HG02938 (cell line): ENCODE data around the gene RPL6.
"Not testable (repeated sequence)": the region's sequence is repeated elsewhere in the genome, so short reads cannot be mapped to it uniquely, and the experiment has no call there.

Experiments
- ATAC-seq: cut with Tn5 transposase; IDR thresholded peaks from one replicate; pipeline ENCODE4 v1.9.1; 2021; ENCODE audit warnings: mild to moderate bottlenecking, moderate library complexity; ENCODE audit not compliant: unreplicated experiment

RPL6 gene

DNA sequence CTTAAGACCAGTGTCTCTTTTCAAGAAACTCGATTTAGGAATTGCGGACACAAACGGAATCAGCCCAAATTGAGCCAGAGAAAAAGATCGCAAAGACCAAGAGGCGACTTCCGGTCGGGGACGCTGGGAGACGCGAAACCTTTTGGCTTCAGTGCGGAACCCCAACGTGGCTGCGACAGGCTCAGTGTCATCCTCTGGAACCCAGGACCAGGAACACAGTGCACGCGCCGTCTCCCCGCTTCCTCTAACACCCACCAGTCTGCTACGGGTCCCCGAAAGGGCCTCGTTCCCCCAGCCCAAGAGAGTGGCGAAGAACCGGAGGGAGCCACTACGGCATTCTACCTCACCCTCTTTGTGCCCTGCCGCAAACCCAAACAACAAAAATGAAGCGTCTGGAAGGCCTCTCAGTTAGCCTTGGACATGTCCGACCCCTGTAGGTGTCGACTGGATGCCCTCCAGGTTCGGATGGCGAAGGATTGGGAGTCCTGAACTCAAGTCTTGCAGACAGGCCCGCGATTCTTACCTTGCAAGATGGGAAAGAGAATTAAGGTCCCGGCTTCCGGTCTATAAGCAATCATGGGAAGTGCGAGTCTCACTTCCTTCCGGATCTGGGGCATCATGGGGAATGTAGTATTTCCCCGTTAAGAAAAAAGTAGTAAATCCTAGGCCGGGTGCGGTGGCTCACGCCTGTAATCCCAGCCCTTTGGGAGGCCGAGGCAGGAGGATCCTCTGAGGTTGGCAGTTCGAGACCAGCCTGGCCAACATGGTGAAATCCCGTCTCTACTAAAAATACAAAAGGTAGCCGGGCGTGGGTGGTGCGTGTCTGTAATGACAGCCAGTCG, at the start of gene RPL6:
Gene RPL6, minus strand, starts transcription at position 542 of the 842 bp plus-strand sequence. CDS start 949 bp downstream, outside the sequence.
- ATAC-seq: peak; percentile 66

DNA sequence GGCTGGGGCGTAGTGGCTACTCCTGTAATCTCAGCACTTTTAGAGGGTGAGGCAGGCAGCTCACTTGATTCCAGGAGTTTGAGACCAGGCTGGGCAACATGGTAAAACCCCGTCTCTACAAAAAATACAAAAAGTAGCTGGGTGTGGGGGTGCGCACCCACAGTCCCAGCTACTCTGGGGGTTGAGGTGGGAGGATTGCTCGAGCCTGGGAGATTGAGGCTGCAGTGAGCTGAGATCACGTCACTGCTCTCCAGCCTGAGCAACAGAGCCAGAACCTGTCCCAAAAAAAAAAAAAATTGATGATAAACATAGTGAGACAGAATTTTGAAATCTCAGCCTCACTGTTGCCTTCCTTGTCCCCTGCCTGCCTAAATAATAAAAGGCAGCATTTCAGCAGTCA, 49.3 kb upstream of the RPL6 start:
- ATAC-seq: no peak

DNA sequence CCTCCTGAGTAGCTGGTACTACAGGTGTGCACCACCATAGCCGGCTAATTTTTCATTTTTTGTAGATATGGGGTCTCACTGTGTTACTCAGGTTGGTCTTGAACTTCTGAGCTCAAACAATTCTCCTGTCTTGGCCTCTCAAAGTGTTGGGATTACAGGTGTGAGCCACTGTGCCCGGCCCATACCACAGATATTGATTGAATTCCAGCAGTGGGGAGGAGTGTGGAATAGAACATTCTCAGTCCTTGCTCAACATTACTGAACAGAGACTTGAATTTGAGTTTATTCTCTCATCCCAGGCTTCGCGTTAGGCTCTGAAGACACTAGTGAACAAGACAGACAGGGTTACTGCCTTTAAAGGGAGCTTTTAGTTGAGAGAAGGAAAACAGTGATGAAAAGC, 48.9 kb upstream of the RPL6 start:
- no peak for ATAC-seq

DNA sequence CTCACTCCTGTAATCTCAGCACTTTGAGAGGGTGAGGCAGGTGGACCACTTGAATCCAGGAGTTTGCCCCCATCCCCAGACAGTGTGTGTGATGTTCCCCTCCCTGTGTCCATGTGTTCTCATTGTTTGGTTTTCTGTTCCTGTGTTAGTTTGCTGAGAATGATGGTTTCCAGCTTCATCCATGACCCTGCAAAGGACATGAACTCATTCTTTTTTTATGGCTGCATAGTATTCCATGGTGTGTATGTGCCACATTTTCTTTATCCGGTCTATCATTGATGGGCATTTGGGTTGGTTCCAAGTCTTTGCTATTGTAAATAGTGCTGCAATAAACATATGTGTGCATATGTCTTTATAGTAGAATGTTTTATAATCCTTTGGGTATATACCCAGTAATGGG, 47.7 kb upstream of the RPL6 start:
- not testable (repeated sequence) for ATAC-seq

DNA sequence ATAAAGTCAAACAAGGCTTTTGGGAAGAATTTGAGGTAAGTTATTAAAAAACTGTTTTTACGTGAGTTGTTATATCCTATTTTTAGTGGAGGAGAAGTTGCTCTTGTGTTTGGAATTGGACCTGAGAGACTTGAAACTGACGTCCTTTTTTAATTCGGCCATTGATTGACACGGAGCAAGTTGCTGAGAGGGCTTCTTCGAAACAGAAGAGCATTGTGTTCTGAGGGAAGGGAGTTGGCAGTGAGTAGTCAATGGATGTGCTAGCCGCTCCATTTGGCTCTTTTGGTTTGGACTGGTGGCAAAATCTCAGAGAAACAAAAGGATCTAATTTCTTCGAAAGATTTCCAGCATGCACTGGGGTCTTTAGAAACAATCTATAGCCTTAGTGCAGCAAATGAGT, 46.6 kb upstream of the RPL6 start:
- ATAC-seq: no peak

DNA sequence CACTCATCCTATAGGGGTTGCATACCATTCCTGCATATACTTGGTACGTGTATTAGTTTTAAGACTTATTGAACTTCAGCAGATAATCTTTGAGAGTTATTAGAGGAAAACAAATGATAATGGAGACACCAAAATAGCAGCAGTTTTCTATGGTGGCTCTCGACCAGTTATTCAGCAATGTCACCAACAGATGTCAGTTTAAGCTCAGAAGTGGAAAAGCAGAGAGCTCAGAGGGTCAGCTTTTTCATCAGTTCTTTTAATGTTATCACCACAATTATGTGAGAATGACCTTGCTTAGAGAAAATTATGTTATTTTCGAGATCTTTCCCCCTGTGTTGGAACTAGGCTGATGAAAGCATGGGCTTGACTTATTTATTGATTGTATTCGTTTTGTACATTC, 41.3 kb upstream of the RPL6 start:
- ATAC-seq: no peak

DNA sequence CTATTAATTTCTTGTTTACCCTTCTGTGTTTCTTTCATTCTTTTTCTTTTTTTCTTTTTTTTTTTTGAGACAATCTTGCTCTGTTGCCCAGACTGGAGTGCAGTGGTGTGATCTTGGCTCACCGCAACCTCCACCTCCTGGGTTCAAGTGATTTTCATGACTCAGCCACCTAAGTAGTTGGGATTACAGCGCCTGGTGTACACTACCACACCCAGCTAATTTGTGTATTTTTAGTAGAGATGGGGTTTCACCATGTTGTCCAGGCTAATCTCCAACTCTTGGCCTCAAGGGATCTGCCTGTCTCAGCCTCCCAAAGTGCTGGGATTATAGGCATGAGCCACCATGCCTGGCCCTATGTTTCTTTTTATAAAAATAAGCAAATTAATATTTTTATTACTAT, 38.8 kb upstream of the RPL6 start:
- not testable (repeated sequence) for ATAC-seq

DNA sequence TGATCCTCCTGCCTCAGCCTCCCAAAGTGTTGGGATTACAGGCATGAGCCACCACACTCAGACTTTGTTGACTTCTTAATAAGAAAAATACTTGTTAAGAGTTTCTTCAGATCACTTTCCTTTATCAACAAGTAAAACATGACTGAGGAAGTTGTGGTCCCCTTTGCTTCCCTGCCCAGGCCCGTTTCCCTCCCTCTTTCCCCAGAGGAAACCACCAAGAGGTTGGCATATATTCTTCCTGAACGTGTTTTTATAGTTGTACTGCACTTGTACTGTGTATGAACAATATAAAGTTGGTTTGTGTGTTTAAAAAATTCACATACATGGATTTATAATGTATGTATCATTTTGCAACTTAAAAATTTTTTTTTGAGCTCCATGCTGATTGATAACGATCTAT, 37.7 kb upstream of the RPL6 start:
- ATAC-seq: no peak

DNA sequence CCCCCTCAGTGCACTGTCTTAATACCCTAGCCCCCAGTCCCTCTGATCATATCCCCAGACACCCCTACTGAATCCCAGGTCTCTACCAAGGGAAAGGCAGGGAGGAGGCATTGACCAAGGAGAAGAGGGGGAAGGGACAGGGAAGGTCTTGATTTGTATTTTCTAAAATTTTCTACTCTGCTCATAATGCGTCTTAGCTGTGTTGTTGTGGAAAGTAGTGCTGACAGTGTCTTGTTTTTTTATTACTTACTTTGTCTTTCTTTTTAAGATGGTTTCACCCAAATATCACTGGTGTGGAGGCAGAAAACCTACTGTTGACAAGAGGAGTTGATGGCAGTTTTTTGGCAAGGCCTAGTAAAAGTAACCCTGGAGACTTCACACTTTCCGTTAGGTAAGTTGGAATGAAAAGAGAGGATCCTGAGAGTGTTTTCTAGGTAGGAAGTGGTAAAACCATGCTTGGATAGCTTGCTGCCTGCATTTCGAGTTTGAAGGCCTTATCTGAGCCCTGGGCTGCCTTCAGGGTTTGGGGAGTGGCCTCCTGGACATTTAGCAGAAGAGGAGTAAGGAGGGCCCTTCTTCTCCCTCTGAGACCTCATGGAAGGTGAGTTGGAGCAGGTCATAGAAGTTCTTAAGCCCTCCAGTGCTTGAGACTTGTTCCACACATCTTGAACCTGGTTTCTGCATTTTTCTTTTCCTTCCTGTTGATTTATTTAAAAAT, 36.8 kb upstream of the RPL6 start:
- ATAC-seq: no peak

DNA sequence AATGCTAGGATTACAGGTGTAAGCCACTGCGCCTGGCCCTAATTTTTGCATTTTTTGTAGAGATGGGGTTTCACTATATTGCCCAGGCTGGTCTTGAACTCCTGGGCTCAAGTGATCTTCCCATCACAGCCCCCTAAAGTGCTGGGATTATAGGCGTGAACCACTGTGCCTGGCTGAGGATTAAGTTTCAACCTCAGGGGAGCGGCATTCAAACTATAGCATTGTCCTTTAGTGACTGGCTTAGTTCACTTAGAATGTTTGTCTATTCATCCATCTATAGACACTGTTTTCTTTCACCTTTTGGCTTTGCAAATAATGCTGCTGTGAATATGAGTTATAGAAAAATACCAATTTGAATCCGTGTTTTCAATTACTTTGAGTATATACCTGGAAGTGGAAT, 34.5 kb upstream of the RPL6 start:
- ATAC-seq: no peak

DNA sequence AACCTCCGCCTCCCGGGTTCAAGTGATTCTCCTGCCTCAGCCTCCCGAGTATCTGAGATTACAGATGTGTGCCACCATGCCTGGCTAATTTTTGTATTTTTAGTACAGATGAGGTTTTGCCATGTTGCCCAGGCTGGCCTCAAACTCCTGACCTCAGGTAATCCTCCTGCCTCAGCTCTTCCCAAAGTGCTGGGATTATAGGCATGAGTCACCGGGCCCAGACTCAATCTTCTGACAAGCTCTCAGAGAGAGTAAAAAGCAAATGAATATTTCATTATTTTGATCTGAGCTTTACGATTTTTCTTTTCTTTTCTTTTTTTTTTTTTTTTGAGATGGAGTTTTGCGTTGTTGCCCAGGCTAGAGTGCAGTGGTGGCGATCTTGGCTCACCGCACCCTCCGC, 31.2 kb upstream of the RPL6 start:
- ATAC-seq: not testable (repeated sequence)

DNA sequence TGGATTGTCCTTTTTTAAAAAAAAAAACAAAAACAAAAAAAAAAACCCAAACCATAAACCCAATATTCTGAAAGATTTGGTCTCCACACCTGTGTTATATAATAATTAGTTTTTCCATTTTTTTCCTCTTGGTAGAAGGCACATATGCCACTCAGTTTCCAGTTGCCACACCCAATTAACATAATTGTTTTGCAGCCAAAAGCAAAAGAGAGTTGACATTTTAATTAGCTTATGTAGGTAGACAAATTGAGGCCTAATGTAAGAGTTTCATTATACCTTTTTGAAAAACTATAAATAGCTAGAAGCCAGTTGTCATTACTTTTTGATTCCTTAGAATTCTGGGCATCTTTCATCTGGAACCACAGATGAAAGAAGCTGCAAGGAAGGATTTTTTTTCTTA, 30.4 kb upstream of the RPL6 start:
- no peak for ATAC-seq

DNA sequence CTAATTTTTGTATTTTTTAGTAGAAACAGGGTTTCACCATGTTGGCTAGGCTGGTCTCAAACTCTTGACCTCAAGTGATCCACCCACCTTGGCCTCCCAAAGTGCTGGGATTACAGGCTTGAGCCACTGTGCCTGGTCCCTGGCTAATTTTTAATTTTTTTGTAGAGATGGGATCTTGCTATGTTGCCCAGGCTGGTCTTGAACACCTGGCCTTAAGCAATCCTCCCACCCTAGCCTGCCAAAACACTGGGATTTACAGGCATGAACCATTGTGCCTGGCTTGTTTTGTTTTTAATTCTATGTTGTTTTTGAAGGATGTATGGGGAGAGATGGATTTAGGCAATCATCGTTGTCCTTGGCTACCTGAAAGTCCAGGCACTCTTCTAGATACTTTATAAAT, 29.2 kb upstream of the RPL6 start:
- ATAC-seq: not testable (repeated sequence)

DNA sequence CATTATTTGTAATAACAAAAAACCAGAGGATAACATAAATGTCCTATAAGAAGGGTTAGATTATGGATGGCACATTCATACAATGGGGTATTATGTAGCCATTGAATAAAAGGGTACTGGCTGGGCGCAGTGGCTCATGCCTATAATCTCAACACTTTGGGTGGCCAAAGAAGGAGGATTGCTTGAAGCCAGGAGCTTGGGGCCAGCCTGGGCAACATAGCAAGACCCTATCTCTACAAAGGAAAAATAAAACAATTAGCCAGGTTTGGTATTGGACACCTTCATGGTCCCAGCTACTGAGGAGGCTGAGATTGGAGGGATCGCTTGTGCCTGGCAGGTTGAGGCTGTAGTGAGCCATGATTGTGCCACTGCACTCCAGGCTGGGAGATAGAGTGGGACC, 24.1 kb upstream of the RPL6 start:
- ATAC-seq: no peak

DNA sequence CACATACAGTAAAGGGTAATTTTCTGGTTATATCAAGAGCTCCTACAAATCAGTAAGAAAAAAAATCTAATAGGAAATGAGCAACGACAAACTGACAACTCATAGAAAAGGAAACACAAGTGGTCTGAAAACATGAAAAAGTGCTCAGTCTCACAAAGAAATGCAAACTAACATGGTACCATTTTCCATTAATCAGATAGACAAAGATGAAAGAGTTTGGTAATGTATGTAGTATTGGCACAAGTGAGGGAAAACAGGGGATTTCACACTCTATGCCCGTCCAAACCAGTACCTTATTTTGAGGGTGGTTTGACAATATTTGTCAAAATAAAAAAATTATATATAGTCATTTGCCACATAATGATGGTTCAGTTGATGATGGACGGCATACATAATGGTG, 22.6 kb upstream of the RPL6 start:
- no peak for ATAC-seq

DNA sequence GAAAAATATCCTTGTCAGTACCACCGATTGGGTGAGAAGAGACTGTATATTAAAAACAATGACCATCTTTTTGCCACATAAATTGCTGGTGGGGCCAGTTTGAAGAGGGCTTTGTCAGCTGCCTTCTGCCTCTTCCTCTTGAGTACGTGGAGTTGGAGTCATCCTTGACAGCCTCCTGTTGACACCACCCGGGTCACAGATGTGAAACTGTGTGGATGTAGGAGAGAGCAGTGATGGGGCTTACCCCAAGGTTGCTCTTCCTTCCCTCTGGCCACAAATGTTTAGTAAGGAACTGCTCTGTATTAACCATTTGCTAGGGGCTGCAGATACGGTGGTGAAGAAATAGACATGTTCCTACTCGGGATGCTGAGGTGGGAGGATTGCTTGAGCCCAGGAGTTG, 21.5 kb upstream of the RPL6 start:
- no peak for ATAC-seq

DNA sequence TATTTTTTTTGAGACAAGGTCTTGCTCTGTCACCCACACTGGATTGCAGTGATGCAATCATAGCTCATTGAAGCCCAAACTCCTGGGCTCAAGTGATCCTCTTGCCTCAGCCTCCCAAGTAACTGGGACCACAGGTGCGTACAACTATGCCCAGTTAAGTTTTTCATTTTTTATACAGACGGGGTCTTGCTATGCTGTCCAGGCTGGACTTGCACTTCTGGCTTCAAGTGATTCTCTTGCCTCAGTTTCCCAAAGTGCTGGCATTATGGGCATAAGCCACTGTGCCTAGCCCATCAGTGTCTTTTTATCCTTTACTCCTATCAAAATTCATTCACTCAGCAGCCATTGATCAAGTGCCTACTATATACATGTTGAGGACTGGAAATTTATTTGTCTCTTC, 18.4 kb upstream of the RPL6 start:
- ATAC-seq: no peak

DNA sequence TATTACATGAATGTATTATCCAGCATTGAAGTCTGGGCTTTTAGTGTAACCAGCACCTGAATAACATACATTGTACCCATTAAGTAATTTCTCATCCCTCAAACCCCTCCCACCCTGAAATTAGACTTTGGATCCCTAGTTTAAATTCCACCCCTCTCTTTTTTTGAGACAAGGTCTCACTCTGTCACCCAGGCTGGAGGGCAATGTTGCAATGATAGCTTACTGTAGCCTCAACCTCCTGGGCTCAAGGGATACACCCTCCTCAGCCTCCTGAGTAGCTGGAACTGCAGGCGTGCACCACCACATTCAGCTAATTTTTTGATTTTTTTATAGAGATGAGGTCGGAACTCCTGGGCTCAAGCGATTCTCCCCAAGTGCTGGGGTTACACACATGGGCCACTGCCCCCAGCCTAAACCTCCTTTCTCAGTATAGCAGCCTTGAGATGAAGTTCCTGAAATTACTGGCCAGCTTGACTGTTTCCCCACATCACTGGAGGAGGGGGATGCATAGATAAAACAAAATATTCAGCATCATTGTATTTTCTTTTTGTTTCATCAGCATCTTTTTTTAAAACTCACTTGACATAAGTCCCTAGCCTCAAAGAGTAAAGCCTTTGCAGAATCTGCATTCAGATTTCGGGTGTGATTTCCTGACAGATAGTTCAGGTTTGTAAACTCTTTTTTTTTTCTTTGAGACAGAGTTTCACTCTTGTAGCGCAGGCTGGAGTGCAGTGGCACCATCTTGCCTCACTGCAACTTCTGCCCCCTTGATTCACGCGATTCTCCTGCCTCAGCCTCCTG, 16.4 kb upstream of the RPL6 start:
- no peak for ATAC-seq

DNA sequence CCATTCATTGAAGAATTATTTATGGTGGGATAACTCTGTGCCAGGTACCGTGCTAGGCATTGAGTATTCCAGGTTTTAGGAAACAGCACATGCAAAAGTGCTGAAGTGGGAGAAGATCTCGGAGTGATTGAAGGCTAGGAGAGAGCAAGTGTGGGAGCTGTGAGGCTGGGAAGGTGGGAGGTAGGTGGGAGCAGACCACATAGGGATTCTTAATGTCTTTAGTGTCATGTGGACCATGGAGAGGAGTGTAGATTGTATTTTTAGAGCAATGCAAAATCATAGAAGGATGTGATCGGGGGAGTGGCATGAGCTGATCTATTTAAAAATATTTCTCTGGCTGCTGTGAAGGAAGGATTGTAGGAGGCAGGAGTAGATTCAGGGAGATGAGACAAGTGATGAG, 14.7 kb upstream of the RPL6 start:
- ATAC-seq: no peak

DNA sequence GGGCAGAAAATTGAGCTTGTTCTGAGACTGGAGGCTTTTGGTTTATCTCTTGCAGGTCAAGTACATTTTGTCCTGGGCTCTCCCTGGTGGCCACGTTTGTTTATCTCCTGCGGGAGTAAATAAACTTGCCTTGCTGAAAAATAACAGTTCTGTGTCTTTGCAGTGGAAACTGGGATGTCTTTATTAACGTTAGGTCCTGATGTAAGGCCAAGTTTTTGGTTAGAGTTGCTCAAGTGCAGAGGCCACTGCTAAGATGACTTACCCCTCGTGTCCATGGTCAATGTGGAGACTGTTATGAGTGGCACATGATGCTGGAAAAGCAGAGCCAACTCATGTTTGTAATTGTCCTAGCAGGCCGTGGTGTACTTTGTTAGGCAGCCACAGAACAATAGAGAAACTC, 13.1 kb upstream of the RPL6 start:
- ATAC-seq: no peak

DNA sequence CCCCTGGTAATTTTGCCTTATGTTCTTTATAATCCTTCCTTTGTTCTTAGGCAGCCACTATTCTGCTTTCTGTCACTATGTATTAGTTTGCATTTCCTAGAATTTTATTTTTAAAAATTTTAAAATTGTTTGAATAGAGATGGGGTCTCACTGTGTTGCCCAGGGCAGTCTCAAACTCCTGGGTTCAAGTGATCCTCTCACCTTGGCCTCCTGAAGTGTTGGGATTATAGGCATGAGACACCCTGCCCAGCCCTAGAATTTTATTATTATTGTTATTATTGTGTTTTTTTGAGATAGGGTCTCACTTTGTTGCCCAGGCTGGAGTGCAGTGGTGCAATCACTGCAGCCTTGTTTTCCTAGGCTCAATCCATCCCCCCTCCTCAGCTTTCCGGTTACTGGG, 12.0 kb upstream of the RPL6 start:
- ATAC-seq: no peak

DNA sequence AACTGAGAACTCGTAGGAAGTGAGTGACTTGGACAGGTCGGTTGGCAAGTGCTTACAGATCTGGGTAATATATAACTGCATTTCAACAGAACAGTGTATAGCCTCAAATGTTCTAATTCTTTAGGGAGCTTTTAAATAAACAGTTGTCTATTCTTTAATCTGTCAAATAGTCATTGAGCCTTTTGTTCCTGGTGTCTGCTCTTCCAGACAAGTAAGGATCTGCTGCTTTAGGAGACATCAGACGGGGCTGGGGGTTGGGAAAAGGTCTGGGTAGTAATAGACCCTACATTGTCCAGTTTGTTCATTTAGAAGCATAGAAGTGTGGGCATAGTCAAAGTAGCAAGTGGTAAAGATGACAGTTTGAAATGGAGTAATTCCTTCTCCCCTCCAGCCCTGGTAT, 11.3 kb upstream of the RPL6 start:
- ATAC-seq: no peak
